Activated naive CD8-positive, alpha-beta T cell treated with anti-CD3 and anti-CD28 coated beads, Interleukin-2, amount 50 U/mL, for 24 hours (primary cell): ENCODE data around the gene SEPTIN10.
A peak's percentile ranks its signal among the peaks of the same experiment; 100 is the strongest.

Source experiments
- ATAC-seq: fragments of 150-1000 bp; cut with Tn5 transposase; one replicate; pipeline ENCODE4 v1.10.0; 2021
- DNase-seq: peaks from one replicate; pipeline ENCODE4 v3.0.0; 2021
- H3K27ac Mint-ChIP-seq: one replicate; pipeline ENCODE4 v1.8.0; 2021; ENCODE audit warnings: mild to moderate bottlenecking, mixed read lengths
- H3K27me3 Mint-ChIP-seq: one replicate; pipeline ENCODE4 v1.8.0; 2021; ENCODE audit warnings: mixed read lengths
- H3K36me3 Mint-ChIP-seq: one replicate; pipeline ENCODE4 v1.8.0; 2021; ENCODE audit warnings: low read depth, mixed read lengths
- H3K4me1 Mint-ChIP-seq: one replicate; pipeline ENCODE4 v1.8.0; 2021; ENCODE audit warnings: mixed read lengths
- H3K4me3 Mint-ChIP-seq: one replicate; pipeline ENCODE4 v1.8.0; 2021; ENCODE audit warnings: mild to moderate bottlenecking, moderate library complexity, mixed read lengths
- H3K9me3 Mint-ChIP-seq: one replicate; pipeline ENCODE4 v1.8.0; 2021; ENCODE audit warnings: mixed read lengths

Gene SEPTIN10

DNA sequence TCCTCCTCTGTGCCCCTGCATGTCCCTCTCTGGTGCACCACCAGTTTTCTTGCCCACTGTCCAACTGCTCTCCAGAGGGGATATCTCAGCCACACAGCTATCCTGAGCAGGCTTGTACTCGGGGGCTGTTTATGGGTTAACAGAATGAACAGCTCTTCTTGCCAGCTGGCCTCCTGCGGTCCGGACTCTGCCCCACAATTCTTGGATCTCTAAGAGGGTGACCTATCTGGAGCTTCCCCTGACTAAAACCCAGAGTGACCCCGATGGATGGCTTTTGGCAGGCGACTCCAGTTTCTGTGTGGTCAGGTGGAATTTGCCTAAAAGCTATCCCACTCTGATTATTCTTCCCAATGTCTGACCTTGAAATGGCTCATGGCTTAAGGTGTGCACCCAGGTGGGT, 9.5 kb upstream of the SEPTIN10 start:
- H3K4me3 Mint-ChIP-seq = no peak overlapping the region
- no peak for ATAC-seq
- DNase-seq = no peak
- peaks cover 38% of the 10 kb centered on the region for H3K27me3 Mint-ChIP-seq
- no peaks in the 10 kb centered on the region for H3K4me1 Mint-ChIP-seq
- no peak overlapping the region for H3K27ac Mint-ChIP-seq
- no peaks in the 10 kb centered on the region for H3K36me3 Mint-ChIP-seq
- H3K9me3 Mint-ChIP-seq = no peaks in the 10 kb centered on the region

- no peaks in the 10 kb centered on the region for H3K36me3 Mint-ChIP-seq
- no peak overlapping the region for H3K4me3 Mint-ChIP-seq
- no peak overlapping the region for H3K27ac Mint-ChIP-seq
- no peaks in the 10 kb centered on the region for H3K9me3 Mint-ChIP-seq
- ATAC-seq (no peak), DNase-seq (no peak)
- H3K27me3 Mint-ChIP-seq = peaks cover 56% of the 10 kb centered on the region
- peaks cover 2% of the 10 kb centered on the region for H3K4me1 Mint-ChIP-seq
These were observed 5.4 kb upstream of the SEPTIN10 start for GRCh38 chr2:109619032-109619615.

- Mint-ChIP-seq H3K27me3 (peaks cover 66% of the 10 kb centered on the region), H3K4me1 (peaks cover 10% of the 10 kb centered on the region), H3K4me3 (no peak overlapping the region)
These were observed 2.4 kb upstream of the SEPTIN10 start for GRCh38 chr2:109616184-109616583.

DNA sequence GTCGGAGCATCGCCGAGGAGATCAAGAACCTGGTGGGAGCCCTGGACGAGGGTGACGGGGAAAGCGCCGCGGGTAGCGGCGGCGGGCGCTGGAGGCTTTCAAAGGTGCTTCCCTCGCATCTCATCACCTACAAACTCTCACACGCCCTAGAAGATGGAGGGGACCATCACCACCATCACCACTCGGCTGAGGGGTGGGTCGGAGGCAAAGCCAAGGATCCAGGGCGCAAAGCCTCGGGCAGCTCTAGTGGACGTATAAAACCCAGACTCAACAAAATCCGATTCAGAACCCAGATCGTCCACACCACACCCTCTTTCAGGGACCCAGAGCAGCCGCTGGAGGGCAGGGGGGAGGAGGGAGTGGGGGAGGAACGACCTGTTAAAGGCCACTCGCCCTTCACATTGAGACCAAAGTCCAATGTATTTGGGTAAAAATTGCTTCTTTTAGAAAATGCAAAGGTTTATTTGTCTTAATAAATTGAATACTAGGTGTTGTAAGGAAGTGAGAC, 1.9 kb upstream of the SEPTIN10 start:
- ATAC-seq (no peak), DNase-seq (no peak)
- Mint-ChIP-seq H3K27ac (no peak overlapping the region), H3K9me3 (no peaks in the 10 kb centered on the region), H3K36me3 (peaks cover 6% of the 10 kb centered on the region), H3K4me3 (no peak overlapping the region), H3K4me1 (peaks cover 10% of the 10 kb centered on the region), H3K27me3 (peaks cover 71% of the 10 kb centered on the region)

More at GRCh38 chr2:109616184-109616583, 2.4 kb upstream of the SEPTIN10 start:
- H3K27ac Mint-ChIP-seq = no peak overlapping the region
- ATAC-seq (no peak), DNase-seq (no peak)
- peaks cover 6% of the 10 kb centered on the region for H3K36me3 Mint-ChIP-seq
- H3K9me3 Mint-ChIP-seq = no peaks in the 10 kb centered on the region

- Mint-ChIP-seq H3K4me1 (peaks cover 10% of the 10 kb centered on the region), H3K4me3 (no peak overlapping the region), H3K9me3 (no peaks in the 10 kb centered on the region), H3K27ac (no peak overlapping the region), H3K36me3 (peaks cover 6% of the 10 kb centered on the region), H3K27me3 (peaks cover 76% of the 10 kb centered on the region)
- ATAC-seq (no peak), DNase-seq (no peak)
These were observed 1.2 kb upstream of the SEPTIN10 start for GRCh38 chr2:109614715-109615636.

DNA sequence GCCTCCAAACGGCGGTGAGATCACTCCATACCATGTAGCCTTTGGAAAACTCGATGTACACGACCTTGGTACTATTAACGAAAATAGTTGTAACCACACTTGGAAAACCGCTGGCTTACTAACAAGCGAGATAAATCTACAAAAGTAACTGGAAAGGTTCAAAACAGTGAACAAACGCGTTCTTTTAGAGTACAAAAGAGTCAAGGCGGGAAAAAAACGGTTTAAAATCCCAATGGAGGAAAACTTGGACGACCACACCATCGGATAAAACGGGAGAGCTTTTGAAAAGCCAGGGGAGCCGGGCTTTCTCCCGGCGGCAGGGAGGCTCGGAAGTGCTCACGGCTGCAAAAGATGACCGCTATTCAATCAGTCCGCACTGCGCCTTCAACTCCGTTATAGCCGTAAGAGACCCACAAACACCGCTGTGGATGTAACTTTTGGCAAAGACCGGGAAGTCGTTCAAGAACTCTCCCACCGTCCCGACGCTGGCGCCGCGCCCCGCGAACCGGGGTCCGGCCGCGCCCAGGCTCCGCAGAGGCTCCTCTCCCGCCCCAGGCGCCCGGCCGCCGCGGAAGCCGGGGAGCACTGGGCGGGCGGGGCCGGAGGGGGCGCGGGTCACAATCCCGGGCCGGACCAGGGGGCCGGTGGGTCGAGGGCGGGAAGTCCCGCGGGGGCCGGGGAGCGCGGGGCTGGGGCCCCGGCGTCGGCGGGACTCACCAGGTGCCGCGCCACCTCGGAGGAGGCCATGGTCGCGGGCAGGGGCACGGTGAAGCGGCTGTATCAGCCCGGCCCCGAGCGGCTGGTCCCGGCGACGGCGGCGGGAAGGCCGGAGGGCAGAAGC, 465 bp downstream of the SEPTIN10 start:
- Mint-ChIP-seq H3K4me3 (peak overlapping the region; percentile 80), H3K36me3 (peaks cover 6% of the 10 kb centered on the region), H3K27ac (no peak overlapping the region), H3K27me3 (peaks cover 76% of the 10 kb centered on the region), H3K4me1 (peaks cover 15% of the 10 kb centered on the region), H3K9me3 (no peaks in the 10 kb centered on the region)
- DNase-seq = peak; percentile 7
- no peak for ATAC-seq

- Mint-ChIP-seq H3K36me3 (peaks cover 6% of the 10 kb centered on the region), H3K27me3 (peaks cover 70% of the 10 kb centered on the region), H3K9me3 (no peaks in the 10 kb centered on the region), H3K27ac (no peak overlapping the region), H3K4me3 (no peak overlapping the region), H3K4me1 (peaks cover 15% of the 10 kb centered on the region)
- ATAC-seq = no peak
- no peak for DNase-seq
These were observed 2.2 kb downstream of the SEPTIN10 start for GRCh38 chr2:109611467-109612095.

- Mint-ChIP-seq H3K9me3 (no peaks in the 10 kb centered on the region), H3K36me3 (peaks cover 6% of the 10 kb centered on the region), H3K4me3 (no peak overlapping the region), H3K27me3 (peaks cover 64% of the 10 kb centered on the region), H3K4me1 (peaks cover 13% of the 10 kb centered on the region), H3K27ac (no peak overlapping the region)
- DNase-seq (no peak), ATAC-seq (no peak)
These were observed 4.3 kb downstream of the SEPTIN10 start for GRCh38 chr2:109609352-109610024.

- Mint-ChIP-seq H3K4me3 (no peak overlapping the region), H3K27ac (no peak overlapping the region), H3K36me3 (peaks cover under 1% of the 10 kb centered on the region), H3K4me1 (peaks cover 5% of the 10 kb centered on the region), H3K27me3 (peaks cover 56% of the 10 kb centered on the region), H3K9me3 (no peaks in the 10 kb centered on the region)
- DNase-seq (no peak), ATAC-seq (no peak)
These were observed 6.0 kb downstream of the SEPTIN10 start for GRCh38 chr2:109607766-109608165.

- Mint-ChIP-seq H3K27ac (no peak overlapping the region), H3K4me3 (no peak overlapping the region), H3K4me1 (peaks cover 5% of the 10 kb centered on the region), H3K27me3 (peaks cover 43% of the 10 kb centered on the region), H3K36me3 (no peaks in the 10 kb centered on the region), H3K9me3 (no peaks in the 10 kb centered on the region)
- ATAC-seq (no peak), DNase-seq (no peak)
These were observed 9.2 kb downstream of the SEPTIN10 start for GRCh38 chr2:109604597-109604996.

DNA sequence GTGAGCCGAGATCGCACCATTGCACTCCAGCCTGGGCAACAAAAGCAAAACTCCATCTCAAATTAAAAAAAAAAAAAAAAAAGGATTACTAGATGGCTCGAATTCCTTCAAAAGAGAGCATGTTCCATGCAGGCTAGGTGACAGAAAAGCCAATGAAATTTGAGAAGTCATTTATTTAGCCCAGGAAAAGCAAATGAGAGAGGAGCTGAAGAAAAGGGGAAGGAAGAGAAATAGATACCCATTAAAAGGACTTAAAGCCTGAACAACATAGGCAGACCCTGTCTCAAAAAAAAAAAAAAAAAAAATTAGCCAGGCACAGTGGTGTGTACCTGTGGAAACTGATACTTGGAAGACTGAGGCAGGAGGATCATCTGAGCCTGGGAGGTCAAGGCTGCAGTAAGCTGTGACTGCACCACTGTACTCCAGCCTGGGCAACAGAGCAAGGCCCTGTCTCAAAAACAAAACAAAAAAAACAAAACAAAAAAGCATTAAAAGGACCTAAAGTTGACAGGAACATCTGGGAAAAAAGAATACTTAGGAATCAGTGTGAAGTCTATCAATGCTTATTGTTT, 11.1 kb downstream of the SEPTIN10 start:
- no peak for ATAC-seq
- H3K4me3 Mint-ChIP-seq = no peak overlapping the region
- DNase-seq = no peak
- no peaks in the 10 kb centered on the region for H3K4me1 Mint-ChIP-seq
- no peak overlapping the region for H3K27ac Mint-ChIP-seq
- H3K36me3 Mint-ChIP-seq = no peaks in the 10 kb centered on the region
- H3K9me3 Mint-ChIP-seq = no peaks in the 10 kb centered on the region
- peaks cover 27% of the 10 kb centered on the region for H3K27me3 Mint-ChIP-seq

- no peaks in the 10 kb centered on the region for H3K9me3 Mint-ChIP-seq
- no peak for DNase-seq
- H3K27me3 Mint-ChIP-seq = peaks cover 24% of the 10 kb centered on the region
- no peak overlapping the region for H3K27ac Mint-ChIP-seq
- H3K36me3 Mint-ChIP-seq = no peaks in the 10 kb centered on the region
- H3K4me3 Mint-ChIP-seq = no peak overlapping the region
- ATAC-seq = no peak
- H3K4me1 Mint-ChIP-seq = no peaks in the 10 kb centered on the region
These were observed 12.0 kb downstream of the SEPTIN10 start for GRCh38 chr2:109601783-109602182.

- ATAC-seq (no peak), DNase-seq (no peak)
- Mint-ChIP-seq H3K36me3 (no peaks in the 10 kb centered on the region), H3K27me3 (peaks cover 17% of the 10 kb centered on the region), H3K4me1 (no peaks in the 10 kb centered on the region), H3K4me3 (no peak overlapping the region), H3K27ac (no peak overlapping the region), H3K9me3 (no peaks in the 10 kb centered on the region)
These were observed 16.5 kb downstream of the SEPTIN10 start for GRCh38 chr2:109597283-109597682.
